WERI-Rb-1 (cell line): ENCODE measurements around the gene KCNA3.

Experiments used
- DNase-seq: peaks from one replicate; pipeline ENCODE4 v3.0.0-alpha.2; 2020
- H3K27ac ChIP-seq: fragments of 250-450 bp; sonication (Bioruptor Pico); 2 replicates; pipeline ENCODE4 v1.5.1; 2020; ENCODE audit warnings: mild to moderate bottlenecking, moderate library complexity
- H3K27me3 ChIP-seq: fragments of 250-450 bp; sonication (Bioruptor Pico); 2 replicates; pipeline ENCODE4 v1.5.1; 2021; ENCODE audit warnings: mild to moderate bottlenecking, low read depth, moderate library complexity; ENCODE audit not compliant: insufficient read depth, severe bottlenecking
- H3K36me3 ChIP-seq: fragments of 250-450 bp; sonication (Bioruptor Pico); 2 replicates; pipeline ENCODE4 v1.5.1; 2020; ENCODE audit warnings: mild to moderate bottlenecking, moderate library complexity
- H3K4me3 ChIP-seq: 2 replicates; pipeline ENCODE4 v1.5.1; 2011; ENCODE audit warnings: low read depth, mild to moderate bottlenecking, control low read depth, low read length
- H3K9me3 ChIP-seq: fragments of 250-450 bp; sonication (Bioruptor Pico); 2 replicates; pipeline ENCODE4 v1.5.1; 2021; ENCODE audit warnings: mild to moderate bottlenecking, moderate library complexity; ENCODE audit not compliant: severe bottlenecking
- TF ChIP-seq, protein P1 (sequence below): IDR thresholded peaks from 2 replicates; pipeline ENCODE4 v1.5.1; 2011; ENCODE audit warnings: low read depth, mild to moderate bottlenecking, control low read depth, inconsistent platforms, low read length

The KCNA3 gene

DNA sequence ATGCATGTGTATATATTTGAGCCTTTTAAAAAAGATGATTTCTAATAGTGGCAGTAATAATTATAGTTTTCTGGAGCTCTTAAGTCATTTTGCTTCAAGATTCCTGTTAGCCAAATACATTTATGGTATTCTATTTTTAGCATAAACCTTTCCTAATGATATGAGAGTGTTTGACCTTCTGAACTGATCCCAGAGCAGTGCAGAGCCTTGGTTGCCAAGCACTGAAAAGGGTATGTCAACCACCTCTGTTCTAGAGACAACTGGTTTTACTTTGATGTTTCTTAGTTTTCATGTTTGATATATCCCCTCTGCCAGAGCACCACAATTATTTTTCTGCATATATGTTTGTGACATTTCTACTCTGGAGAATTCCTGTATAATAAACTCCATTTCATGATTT lies 15.1 kb upstream of the KCNA3 start:
- DNase-seq, result no peak
- TF ChIP-seq, protein P1, sequence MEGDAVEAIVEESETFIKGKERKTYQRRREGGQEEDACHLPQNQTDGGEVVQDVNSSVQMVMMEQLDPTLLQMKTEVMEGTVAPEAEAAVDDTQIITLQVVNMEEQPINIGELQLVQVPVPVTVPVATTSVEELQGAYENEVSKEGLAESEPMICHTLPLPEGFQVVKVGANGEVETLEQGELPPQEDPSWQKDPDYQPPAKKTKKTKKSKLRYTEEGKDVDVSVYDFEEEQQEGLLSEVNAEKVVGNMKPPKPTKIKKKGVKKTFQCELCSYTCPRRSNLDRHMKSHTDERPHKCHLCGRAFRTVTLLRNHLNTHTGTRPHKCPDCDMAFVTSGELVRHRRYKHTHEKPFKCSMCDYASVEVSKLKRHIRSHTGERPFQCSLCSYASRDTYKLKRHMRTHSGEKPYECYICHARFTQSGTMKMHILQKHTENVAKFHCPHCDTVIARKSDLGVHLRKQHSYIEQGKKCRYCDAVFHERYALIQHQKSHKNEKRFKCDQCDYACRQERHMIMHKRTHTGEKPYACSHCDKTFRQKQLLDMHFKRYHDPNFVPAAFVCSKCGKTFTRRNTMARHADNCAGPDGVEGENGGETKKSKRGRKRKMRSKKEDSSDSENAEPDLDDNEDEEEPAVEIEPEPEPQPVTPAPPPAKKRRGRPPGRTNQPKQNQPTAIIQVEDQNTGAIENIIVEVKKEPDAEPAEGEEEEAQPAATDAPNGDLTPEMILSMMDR, result no peak
- Histone ChIP-seq H3K4me3 (no peak overlapping the region), H3K36me3 (no peaks in the 10 kb centered on the region), H3K9me3 (no peaks in the 10 kb centered on the region), H3K27me3 (no peaks in the 10 kb centered on the region), H3K27ac (no peak overlapping the region)

GRCh38 chr1:110688514-110688913 lies 13.8 kb upstream of the KCNA3 start:
- TF ChIP-seq, protein P1, result no peak
- no peaks in the 10 kb centered on the region for H3K9me3 ChIP-seq
- no peaks in the 10 kb centered on the region for H3K27me3 ChIP-seq
- no peak overlapping the region for H3K27ac ChIP-seq
- H3K36me3 ChIP-seq, result no peaks in the 10 kb centered on the region
- DNase-seq, result no peak
- H3K4me3 ChIP-seq, result no peak overlapping the region

- no peak overlapping the region for H3K4me3 ChIP-seq
- no peak for DNase-seq
- no peaks in the 10 kb centered on the region for H3K36me3 ChIP-seq
- H3K9me3 ChIP-seq, result no peaks in the 10 kb centered on the region
- TF ChIP-seq, protein P1, result no peak
- no peaks in the 10 kb centered on the region for H3K27me3 ChIP-seq
- no peak overlapping the region for H3K27ac ChIP-seq
These were observed 12.5 kb upstream of the KCNA3 start for GRCh38 chr1:110687250-110687649.

DNA sequence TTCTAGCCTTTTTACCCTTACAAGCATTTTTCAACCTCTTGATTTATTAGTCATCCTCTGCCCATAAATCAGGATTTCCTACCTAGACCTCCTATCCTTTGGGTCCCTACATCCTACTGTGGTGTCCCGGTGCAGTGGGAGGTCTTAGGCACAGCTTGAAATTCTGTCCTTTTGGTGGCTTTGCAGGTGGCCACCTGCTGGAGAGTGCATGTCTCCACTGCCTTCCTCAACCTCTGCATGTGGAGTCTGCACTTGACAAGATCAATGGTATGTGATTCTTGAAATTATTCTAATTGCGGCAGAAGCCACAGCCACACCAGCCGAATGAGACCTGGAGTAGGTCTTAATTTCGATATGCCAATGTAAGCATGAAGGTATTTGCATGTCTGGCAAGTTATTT lies 11.4 kb upstream of the KCNA3 start:
- H3K27me3 ChIP-seq, result no peaks in the 10 kb centered on the region
- H3K27ac ChIP-seq, result no peak overlapping the region
- H3K9me3 ChIP-seq, result no peaks in the 10 kb centered on the region
- no peak overlapping the region for H3K4me3 ChIP-seq
- no peaks in the 10 kb centered on the region for H3K36me3 ChIP-seq
- no peak for DNase-seq
- TF ChIP-seq, protein P1, result peak; percentile 33; the same call in 1 of the 2 replicates

- no peak overlapping the region for H3K4me3 ChIP-seq
- no peak overlapping the region for H3K27ac ChIP-seq
- H3K36me3 ChIP-seq, result no peaks in the 10 kb centered on the region
- no peak for DNase-seq
- H3K27me3 ChIP-seq, result no peaks in the 10 kb centered on the region
- no peaks in the 10 kb centered on the region for H3K9me3 ChIP-seq
- TF ChIP-seq, protein P1, result no peak
These were observed 9.8 kb upstream of the KCNA3 start for GRCh38 chr1:110684491-110684890.

DNA sequence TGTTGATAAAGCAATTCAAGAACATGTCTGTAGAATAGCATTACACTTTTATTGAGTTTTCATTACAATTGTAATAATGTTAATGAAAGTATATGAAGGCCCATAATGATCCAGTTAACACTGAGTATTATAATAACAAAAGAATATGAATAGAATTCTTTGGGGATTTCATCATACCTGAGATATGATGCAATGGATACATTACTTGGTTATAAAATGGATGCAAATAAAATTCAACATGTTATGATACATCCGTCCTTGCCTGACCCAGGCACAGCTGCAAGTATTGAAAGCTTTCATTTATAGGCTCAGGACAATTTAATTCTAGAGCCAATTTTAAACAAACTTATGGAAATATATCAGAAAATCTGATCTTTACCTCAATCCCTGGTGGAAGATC lies 8.2 kb upstream of the KCNA3 start:
- Histone ChIP-seq H3K4me3 (no peak overlapping the region), H3K9me3 (no peaks in the 10 kb centered on the region), H3K27ac (no peak overlapping the region), H3K36me3 (no peaks in the 10 kb centered on the region), H3K27me3 (no peaks in the 10 kb centered on the region)
- DNase-seq, result no peak
- TF ChIP-seq, protein P1, result no peak
